ENCODE measurements around the gene MVB12B. TPM values are rescaled to one million over a fixed set of nuclear protein-coding genes. Genes with fewer than 3 reads are reported as not detected.

Gene MVB12B
- total RNA-seq, 1 experiment from 2014 or later, result 4.5 TPM

GRCh38 chr9:126510564-126510963 lies 183.9 kb downstream of the MVB12B start:
- intact Hi-C loops (cut with micrococcal nuclease; ENCODE audit: unreplicated experiment), result no loop called here
- no peak for DNase-seq
- Mint-ChIP-seq H3K9me3 (ENCODE audit: low read depth, unreplicated experiment) (no peaks in the 10 kb centered on the region), H3K27ac (ENCODE audit: unreplicated experiment) (no peak overlapping the region), H3K36me3 (ENCODE audit: insufficient read depth, unreplicated experiment) (no peaks in the 10 kb centered on the region), H3K4me3 (ENCODE audit: low read depth, unreplicated experiment) (no peak overlapping the region), H3K4me1 (ENCODE audit: low read depth, unreplicated experiment) (no peaks in the 10 kb centered on the region), H3K27me3 (ENCODE audit: unreplicated experiment) (peaks cover 61% of the 10 kb centered on the region)
- CTCF ChIA-PET, result interaction anchor here (0.7 to 1.5 kb wide), 2 partner anchors 16 to 240 kb away, joined by 3 to 5 read pairs; no protein-coding TSS in a partner anchor
- no TSS peak for BruUV-seq (replicated peaks)
- TF ChIP-seq CTCF (IDR thresholded peaks at IDR 0.05; ENCODE audit: unreplicated experiment), result no peak

- H3K27ac Mint-ChIP-seq (ENCODE audit: unreplicated experiment), result no peak overlapping the region
- no peak for DNase-seq
- H3K9me3 Mint-ChIP-seq (ENCODE audit: low read depth, unreplicated experiment), result no peaks in the 10 kb centered on the region
- intact Hi-C loops (cut with micrococcal nuclease; ENCODE audit: unreplicated experiment), result no loop called here
- no peaks in the 10 kb centered on the region for H3K36me3 Mint-ChIP-seq (ENCODE audit: insufficient read depth, unreplicated experiment)
- CTCF ChIA-PET, result interaction anchor here (0.7 kb wide), 1 partner anchor 239 kb away, joined by 5 read pairs; no protein-coding TSS in a partner anchor
- BruUV-seq (replicated peaks), result no TSS peak
- TF ChIP-seq CTCF (IDR thresholded peaks at IDR 0.05; ENCODE audit: unreplicated experiment), result no peak
- no peak overlapping the region for H3K4me3 Mint-ChIP-seq (ENCODE audit: low read depth, unreplicated experiment)
- peaks cover 68% of the 10 kb centered on the region for H3K27me3 Mint-ChIP-seq (ENCODE audit: unreplicated experiment)
- no peaks in the 10 kb centered on the region for H3K4me1 Mint-ChIP-seq (ENCODE audit: low read depth, unreplicated experiment)
Measured at GRCh38 chr9:126511411-126511810, 184.8 kb downstream of the MVB12B start.

GRCh38 chr9:126513159-126514036 lies 186.8 kb downstream of the MVB12B start:
- no TSS peak for BruUV-seq (replicated peaks)
- no peak for DNase-seq
- no peaks in the 10 kb centered on the region for H3K9me3 Mint-ChIP-seq (ENCODE audit: low read depth, unreplicated experiment)
- H3K27ac Mint-ChIP-seq (ENCODE audit: unreplicated experiment), result no peak overlapping the region
- no peak for TF ChIP-seq CTCF (IDR thresholded peaks at IDR 0.05; ENCODE audit: unreplicated experiment)
- peaks cover 81% of the 10 kb centered on the region for H3K27me3 Mint-ChIP-seq (ENCODE audit: unreplicated experiment)
- H3K36me3 Mint-ChIP-seq (ENCODE audit: insufficient read depth, unreplicated experiment), result peaks cover 8% of the 10 kb centered on the region
- CTCF ChIA-PET, result no interaction called here
- no peak overlapping the region for H3K4me3 Mint-ChIP-seq (ENCODE audit: low read depth, unreplicated experiment)
- H3K4me1 Mint-ChIP-seq (ENCODE audit: low read depth, unreplicated experiment), result no peaks in the 10 kb centered on the region
- intact Hi-C loops (cut with micrococcal nuclease; ENCODE audit: unreplicated experiment), result no loop called here

- no TSS peak for BruUV-seq (replicated peaks)
- Mint-ChIP-seq H3K36me3 (ENCODE audit: insufficient read depth, unreplicated experiment) (peaks cover 8% of the 10 kb centered on the region), H3K9me3 (ENCODE audit: low read depth, unreplicated experiment) (no peaks in the 10 kb centered on the region), H3K4me3 (ENCODE audit: low read depth, unreplicated experiment) (no peak overlapping the region), H3K27ac (ENCODE audit: unreplicated experiment) (no peak overlapping the region), H3K4me1 (ENCODE audit: low read depth, unreplicated experiment) (no peaks in the 10 kb centered on the region), H3K27me3 (ENCODE audit: unreplicated experiment) (peaks cover 81% of the 10 kb centered on the region)
- CTCF ChIA-PET, result no interaction called here
- TF ChIP-seq CTCF (IDR thresholded peaks at IDR 0.05; ENCODE audit: unreplicated experiment), result no peak
- intact Hi-C loops (cut with micrococcal nuclease; ENCODE audit: unreplicated experiment), result no loop called here
- DNase-seq, result no peak
Measured at GRCh38 chr9:126514037-126514821, 187.6 kb downstream of the MVB12B start.
